ENCODE data around the gene PIK3CB. TPM values are rescaled to one million over a fixed set of nuclear protein-coding genes. Genes with fewer than 3 reads are reported as not detected.
"Not testable (repeated sequence)": the region's sequence is repeated elsewhere in the genome, so short reads cannot be mapped to it uniquely, and the experiment has no call there.

PIK3CB gene
- total RNA-seq, 2 donors from 2014 or later = 20.6 to 32.0 TPM

GRCh38 chr3:138835397-138835757 lies 649 bp upstream of the PIK3CB start:
- TF ChIP-seq CTCF (IDR thresholded peaks at IDR 0.05) = no peak
- no peaks in the 10 kb centered on the region for H3K9me3 ChIP-seq
- ATAC-seq (ENCODE audit: insufficient number of reproducible peaks, low FRiP score, low read depth) (no peak), DNase-seq (ENCODE audit: low spot score) (no peak)
- peak overlapping the region; percentile 91 for H3K4me3 ChIP-seq
- H3K27me3 ChIP-seq (replicated peaks; ENCODE audit: insufficient read depth) = no peaks in the 10 kb centered on the region
- peaks cover 9 to 13% of the 10 kb centered on the region in 2 donors for H3K4me1 ChIP-seq (ENCODE audit: control insufficient read depth in 1 of 2, low read depth in 2 of 2)
- no peaks in the 10 kb centered on the region for H3K36me3 ChIP-seq
- peak overlapping the region; percentile 92 for H3K27ac ChIP-seq

GRCh38 chr3:138833899-138834595 lies 681 bp downstream of the PIK3CB start:
- Histone ChIP-seq H3K4me3 (peak overlapping the region; percentile 91), H3K4me1 (ENCODE audit: control insufficient read depth in 1 of 2, low read depth in 2 of 2) (peaks cover 9 to 13% of the 10 kb centered on the region in 2 donors), H3K27ac (peak overlapping the region; percentile 92), H3K27me3 (replicated peaks; ENCODE audit: insufficient read depth) (no peaks in the 10 kb centered on the region), H3K36me3 (no peaks in the 10 kb centered on the region), H3K9me3 (no peaks in the 10 kb centered on the region)
- DNase-seq (ENCODE audit: low spot score) (peak; percentile 3), ATAC-seq (ENCODE audit: insufficient number of reproducible peaks, low FRiP score, low read depth) (peak; percentile 8)
- TF ChIP-seq CTCF (IDR thresholded peaks at IDR 0.05) = peak; percentile 40

GRCh38 chr3:138832473-138833057 lies 2.2 kb downstream of the PIK3CB start:
- not testable (repeated sequence) for H3K27ac ChIP-seq; DNase-seq (ENCODE audit: low spot score); H3K36me3 ChIP-seq; H3K27me3 ChIP-seq (replicated peaks; ENCODE audit: insufficient read depth); ATAC-seq (ENCODE audit: insufficient number of reproducible peaks, low FRiP score, low read depth); H3K4me3 ChIP-seq; H3K9me3 ChIP-seq
- H3K4me1 ChIP-seq (ENCODE audit: control insufficient read depth in 1 of 2, low read depth in 2 of 2) = peaks cover 9 to 13% of the 10 kb centered on the region in 2 donors

GRCh38 chr3:138829886-138830510 lies 4.7 kb downstream of the PIK3CB start:
- no peak for ATAC-seq (ENCODE audit: insufficient number of reproducible peaks, low FRiP score, low read depth)
- DNase-seq (ENCODE audit: low spot score) = no peak
- H3K36me3 ChIP-seq = no peaks in the 10 kb centered on the region
- H3K27me3 ChIP-seq (replicated peaks; ENCODE audit: insufficient read depth) = no peaks in the 10 kb centered on the region
- no peak for TF ChIP-seq CTCF (IDR thresholded peaks at IDR 0.05)
- H3K4me3 ChIP-seq = no peak overlapping the region
- H3K27ac ChIP-seq = no peak overlapping the region
- H3K9me3 ChIP-seq = no peaks in the 10 kb centered on the region
- H3K4me1 ChIP-seq (ENCODE audit: control insufficient read depth in 1 of 2, low read depth in 2 of 2) = peaks cover 3 to 13% of the 10 kb centered on the region in 2 donors

GRCh38 chr3:138829097-138829496 lies 5.6 kb downstream of the PIK3CB start:
- ATAC-seq (ENCODE audit: insufficient number of reproducible peaks, low FRiP score, low read depth) (no peak), DNase-seq (ENCODE audit: low spot score) (no peak)
- Histone ChIP-seq H3K4me1 (ENCODE audit: control insufficient read depth in 1 of 2, low read depth in 2 of 2) (peaks cover 3 to 13% of the 10 kb centered on the region in 2 donors), H3K9me3 (no peaks in the 10 kb centered on the region), H3K4me3 (no peak overlapping the region), H3K27ac (no peak overlapping the region), H3K36me3 (no peaks in the 10 kb centered on the region), H3K27me3 (replicated peaks; ENCODE audit: insufficient read depth) (no peaks in the 10 kb centered on the region)
- TF ChIP-seq CTCF (IDR thresholded peaks at IDR 0.05) = no peak

Measured in thoracic aorta (tissue), 2 donors.